WI38 (cell line): ENCODE data around the gene TK1.

Experiments used
- H3K4me3 ChIP-seq: 2 replicates; pipeline ENCODE4 v1.5.1; 2011; ENCODE audit warnings: low read depth, mild to moderate bottlenecking, control low read depth, low read length
- TF ChIP-seq, protein P1 (sequence below): IDR thresholded peaks from 2 replicates; pipeline ENCODE4 v1.5.1; 2012; ENCODE audit warnings: low read depth, mild to moderate bottlenecking, control low read depth, low read length

TK1 gene

DNA sequence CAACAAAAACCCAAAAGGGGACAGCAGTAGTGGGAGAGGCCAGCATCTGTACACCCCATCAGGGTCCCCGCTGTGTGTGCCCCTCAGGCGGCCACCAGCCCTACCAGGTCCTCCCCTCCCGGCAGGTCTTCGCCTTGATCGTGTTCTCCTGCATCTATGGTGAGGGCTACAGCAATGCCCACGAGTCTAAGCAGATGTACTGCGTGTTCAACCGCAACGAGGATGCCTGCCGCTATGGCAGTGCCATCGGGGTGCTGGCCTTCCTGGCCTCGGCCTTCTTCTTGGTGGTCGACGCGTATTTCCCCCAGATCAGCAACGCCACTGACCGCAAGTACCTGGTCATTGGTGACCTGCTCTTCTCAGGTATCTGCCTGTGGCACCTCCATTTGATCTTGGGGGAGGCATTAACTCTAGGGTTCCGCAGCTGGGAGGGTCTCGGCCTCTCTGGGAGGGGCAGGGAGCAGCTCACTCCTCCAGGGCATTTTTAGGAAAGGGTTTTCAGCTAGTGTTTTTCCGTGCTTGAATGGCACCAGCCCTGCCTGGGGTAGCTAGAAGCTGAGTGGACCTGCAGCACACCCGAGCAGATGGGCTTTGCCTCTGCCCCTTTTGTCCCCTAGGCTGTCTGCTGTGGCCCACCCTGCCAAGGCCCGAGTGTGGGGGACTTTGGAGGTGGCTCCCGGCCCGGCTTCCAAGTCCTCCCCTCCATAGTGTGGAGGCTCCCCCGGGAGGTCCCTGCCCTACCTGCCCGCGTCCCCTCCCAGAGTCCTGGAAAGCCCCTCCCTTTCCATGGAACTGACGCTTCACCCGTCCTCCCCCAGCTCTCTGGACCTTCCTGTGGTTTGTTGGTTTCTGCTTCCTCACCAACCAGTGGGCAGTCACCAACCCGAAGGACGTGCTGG, 15.9 kb downstream of the TK1 start:
- TF ChIP-seq, protein P1, sequence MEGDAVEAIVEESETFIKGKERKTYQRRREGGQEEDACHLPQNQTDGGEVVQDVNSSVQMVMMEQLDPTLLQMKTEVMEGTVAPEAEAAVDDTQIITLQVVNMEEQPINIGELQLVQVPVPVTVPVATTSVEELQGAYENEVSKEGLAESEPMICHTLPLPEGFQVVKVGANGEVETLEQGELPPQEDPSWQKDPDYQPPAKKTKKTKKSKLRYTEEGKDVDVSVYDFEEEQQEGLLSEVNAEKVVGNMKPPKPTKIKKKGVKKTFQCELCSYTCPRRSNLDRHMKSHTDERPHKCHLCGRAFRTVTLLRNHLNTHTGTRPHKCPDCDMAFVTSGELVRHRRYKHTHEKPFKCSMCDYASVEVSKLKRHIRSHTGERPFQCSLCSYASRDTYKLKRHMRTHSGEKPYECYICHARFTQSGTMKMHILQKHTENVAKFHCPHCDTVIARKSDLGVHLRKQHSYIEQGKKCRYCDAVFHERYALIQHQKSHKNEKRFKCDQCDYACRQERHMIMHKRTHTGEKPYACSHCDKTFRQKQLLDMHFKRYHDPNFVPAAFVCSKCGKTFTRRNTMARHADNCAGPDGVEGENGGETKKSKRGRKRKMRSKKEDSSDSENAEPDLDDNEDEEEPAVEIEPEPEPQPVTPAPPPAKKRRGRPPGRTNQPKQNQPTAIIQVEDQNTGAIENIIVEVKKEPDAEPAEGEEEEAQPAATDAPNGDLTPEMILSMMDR: no peak
- H3K4me3 ChIP-seq: no peak overlapping the region

DNA sequence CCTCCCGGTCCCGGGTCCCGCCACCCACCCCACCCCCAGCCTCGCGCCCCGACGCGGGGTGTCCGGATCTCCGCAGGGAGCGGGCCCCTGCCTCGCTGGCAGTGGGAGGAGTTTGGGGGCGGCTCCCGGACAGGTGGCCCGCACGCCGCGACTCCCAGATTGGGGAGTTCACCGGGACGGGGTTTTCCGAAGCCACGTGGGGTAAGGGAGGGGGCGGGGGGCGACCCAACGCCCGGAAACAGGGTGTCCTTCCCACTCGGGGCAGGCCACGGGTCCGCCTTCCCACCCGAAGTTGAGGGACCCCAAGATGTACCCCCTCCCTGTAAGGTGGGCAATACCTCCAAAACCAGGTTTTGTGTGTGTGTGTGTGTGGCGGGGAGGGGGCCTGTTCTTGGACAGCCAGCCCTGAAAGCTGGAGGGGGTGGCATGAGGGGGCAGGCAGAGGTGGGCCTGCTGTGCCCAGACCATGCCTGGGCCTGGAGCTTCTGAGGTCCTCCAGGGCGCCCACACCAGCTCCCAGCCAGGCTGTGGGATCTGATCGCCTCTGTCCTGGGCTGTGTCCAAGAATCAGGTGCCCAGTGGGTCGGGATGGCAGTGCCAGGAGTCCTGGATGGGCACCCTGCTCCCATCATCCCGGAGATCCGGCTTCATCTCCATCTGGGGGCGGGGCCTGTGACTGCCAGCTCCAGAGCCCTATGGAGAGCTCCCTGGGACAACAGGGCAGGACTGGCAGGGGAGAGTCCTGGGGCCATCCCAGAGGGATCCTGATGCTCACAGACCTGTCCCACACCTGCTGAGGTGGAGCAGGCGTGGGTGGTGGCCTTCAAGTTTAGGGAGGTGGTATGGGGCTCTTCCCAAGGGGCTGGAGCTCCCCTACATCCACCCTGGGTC, 17.7 kb downstream of the TK1 start:
- peak overlapping the region; percentile 67 for H3K4me3 ChIP-seq
- TF ChIP-seq, protein P1: no peak

- H3K4me3 ChIP-seq: peak within 1 kb of the TSS; percentile 67
Measured at GRCh38 chr17:78168242-78168902, 18.5 kb downstream of the TK1 start, which contains the start of gene SYNGR2. Gene SYNGR2 (plus strand): TSS chr17:78168581. CDS start chr17:78168617, 36 bp downstream.

GRCh38 chr17:78166416-78166815, 20.4 kb downstream of the TK1 start:
- H3K4me3 ChIP-seq: no peak overlapping the region

More at GRCh38 chr17:78168242-78168902, 18.5 kb downstream of the TK1 start, which contains the start of gene SYNGR2:
- TF ChIP-seq, protein P1: no peak

GRCh38 chr17:78164748-78165607, 21.9 kb downstream of the TK1 start:
- TF ChIP-seq, protein P1: no peak
- H3K4me3 ChIP-seq: no peak overlapping the region

More at GRCh38 chr17:78166416-78166815, 20.4 kb downstream of the TK1 start:
- TF ChIP-seq, protein P1: no peak
